Stimulated activated CD8-positive, alpha-beta memory T cell treated with anti-CD3 and anti-CD28 coated beads, Interleukin-15, amount 100 ng/mL, for 4 hours (primary cell): Measurements from ENCODE around the gene C21orf91.
"Not testable (repeated sequence)": the region's sequence is repeated elsewhere in the genome, so short reads cannot be mapped to it uniquely, and the experiment has no call there.

Experiments used
- DNase-seq, 2 donors: peaks; one replicate each; pipeline ENCODE4 v3.0.0-alpha.2; 2020; ENCODE audit warnings: low read depth in 2 of 2

The C21orf91 gene

DNA sequence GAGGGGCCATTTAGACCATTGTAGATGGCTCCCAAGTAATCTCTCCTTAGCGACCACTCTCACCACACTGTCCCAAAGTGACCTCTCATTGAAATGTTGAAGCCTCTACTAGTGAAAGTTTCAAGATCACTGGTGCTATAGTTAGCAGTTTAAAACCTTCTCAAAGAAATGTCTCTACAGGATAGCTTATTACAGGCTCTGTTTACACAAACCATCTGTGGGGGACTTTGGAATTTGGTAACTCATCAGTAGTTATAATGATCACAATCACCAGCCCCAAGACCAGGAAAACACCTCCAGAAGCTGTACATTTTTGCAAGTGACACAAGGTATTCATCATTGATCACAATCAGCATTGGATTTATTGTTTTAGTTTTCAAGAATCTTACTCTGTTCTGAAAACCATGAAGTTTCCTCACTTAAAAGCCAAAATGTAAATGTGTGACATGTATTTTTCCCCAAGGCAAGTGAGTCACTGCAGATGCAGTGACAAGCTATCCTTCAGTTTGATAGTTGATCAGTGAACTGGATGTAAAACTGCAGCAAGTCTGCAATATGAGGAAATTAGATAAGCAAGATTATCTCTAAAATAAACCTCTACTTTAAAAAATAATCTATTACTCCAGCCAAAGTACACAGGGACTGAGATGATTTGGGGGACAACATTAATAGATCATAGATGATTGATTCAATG is 41.9 kb downstream of the C21orf91 start:
- DNase-seq, result no peak

DNA sequence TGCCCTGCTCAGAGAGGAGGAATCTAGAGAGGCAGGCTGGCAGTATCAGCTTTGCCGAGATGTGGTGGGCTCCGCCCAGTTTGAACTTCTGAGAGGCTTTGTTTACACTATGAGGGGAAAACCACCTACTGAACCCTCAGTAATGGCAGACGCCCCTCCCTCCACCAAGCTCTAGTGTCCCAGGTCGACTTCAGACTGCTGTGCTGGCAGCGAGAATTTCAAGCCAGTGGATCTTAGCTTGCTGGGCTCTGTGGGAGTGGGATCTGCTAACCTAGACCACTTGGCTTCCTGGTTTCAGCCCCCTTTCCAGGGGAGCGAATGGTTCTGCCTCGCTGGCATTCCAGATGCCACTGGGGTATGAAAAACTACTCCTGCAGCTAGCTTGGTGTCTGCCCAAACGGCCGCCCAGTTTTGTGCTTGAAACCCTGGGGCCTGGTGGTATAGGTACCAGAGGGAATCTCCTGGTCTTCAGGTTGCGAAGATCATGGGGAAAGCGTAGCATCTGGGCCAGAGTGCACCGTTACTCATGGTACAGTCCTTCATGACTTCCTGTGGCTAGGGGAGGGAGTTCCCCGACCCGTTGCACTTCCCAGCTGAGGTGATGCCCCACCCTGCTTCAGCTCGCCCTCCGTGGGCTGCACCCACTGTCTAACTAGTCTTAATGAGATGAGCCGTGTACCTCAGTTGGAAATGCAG is 43.6 kb downstream of the C21orf91 start:
- DNase-seq, result peak; percentile 51 to 55

DNA sequence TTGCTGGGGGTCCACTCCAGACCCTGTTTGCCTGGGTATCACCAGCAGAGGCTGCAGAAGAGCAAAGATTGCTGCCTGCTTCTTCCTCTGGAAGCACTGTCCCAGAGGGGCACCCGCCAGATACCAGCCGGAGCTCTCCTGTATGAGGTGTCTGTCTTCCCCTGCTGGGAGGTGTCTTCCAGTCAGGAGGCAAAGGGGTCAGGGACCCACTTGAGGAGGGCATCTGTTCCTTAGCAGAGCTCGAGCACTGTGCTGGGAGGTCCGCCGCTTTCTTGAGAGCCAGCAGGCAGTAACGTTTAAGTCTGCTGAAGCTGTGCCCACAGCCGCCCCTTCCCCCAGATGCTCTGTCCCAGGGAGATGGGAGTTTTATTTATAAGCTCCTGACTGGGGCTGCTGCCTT is 44.1 kb downstream of the C21orf91 start:
- DNase-seq, result not testable (repeated sequence)

DNA sequence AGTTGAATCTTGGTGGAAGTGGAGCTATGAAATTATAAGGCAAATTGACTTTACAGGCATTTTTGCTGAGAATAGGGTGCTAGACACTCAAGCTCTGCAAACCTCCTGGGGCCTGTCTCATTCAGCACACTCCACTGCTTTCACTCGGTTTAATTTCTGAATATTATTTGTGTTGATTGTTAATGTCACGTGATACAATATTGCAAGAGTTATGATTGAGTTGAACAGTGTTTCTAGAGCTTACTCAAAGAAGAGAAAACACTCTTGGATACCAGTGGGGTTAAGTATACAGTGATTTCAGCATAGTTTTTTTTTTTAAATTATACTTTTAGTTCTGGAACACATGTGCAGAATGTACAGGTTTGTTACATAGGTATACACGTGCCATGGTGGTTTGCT is 49.7 kb downstream of the C21orf91 start:
- no peak for DNase-seq

DNA sequence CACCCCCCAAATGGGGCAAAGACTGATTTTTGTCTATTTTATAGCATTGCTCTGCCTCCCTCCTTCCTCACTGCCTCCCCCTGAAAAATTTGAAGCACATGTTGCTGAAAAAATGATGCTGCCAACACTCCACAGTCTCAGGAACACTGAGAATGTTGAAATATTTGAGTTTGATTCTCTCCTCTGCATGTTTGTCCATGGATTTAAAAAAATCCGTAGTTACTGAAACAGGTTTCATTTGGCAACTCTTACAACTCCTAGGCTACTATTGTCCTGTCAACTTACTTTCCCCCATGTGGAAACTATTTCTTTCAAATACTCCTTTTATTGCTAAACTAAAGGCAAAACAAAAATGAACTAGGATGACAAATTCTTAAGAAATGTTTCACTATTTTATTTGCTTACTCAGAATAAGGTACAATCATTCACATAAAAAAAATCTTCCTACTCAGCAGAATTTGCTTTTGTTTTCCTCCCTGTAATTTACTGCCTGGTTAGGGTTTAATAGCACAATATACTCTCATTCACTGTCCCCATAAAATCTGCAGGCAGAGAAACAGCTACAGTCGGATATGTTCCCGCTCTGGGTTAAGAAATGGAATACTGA is 50.2 kb downstream of the C21orf91 start:
- DNase-seq, result no peak

DNA sequence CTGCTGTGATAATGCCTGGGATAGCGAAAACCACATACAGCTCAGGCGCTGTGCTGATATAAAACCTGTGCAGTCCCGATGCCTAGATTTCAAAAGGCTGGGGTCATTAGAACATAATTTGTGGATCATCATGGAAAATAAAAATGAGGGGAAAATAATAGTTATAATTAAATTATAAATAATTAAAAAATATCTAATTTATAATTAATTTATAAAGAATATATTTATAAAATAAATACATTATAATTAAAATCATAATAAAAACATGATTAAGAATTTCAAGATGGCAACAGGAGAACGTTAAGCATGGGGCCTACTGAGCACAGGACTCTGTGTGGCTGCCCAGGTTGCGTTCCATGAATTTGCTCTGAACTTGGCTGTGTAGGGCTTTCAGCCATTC is 53.9 kb downstream of the C21orf91 start:
- DNase-seq, result no peak

DNA sequence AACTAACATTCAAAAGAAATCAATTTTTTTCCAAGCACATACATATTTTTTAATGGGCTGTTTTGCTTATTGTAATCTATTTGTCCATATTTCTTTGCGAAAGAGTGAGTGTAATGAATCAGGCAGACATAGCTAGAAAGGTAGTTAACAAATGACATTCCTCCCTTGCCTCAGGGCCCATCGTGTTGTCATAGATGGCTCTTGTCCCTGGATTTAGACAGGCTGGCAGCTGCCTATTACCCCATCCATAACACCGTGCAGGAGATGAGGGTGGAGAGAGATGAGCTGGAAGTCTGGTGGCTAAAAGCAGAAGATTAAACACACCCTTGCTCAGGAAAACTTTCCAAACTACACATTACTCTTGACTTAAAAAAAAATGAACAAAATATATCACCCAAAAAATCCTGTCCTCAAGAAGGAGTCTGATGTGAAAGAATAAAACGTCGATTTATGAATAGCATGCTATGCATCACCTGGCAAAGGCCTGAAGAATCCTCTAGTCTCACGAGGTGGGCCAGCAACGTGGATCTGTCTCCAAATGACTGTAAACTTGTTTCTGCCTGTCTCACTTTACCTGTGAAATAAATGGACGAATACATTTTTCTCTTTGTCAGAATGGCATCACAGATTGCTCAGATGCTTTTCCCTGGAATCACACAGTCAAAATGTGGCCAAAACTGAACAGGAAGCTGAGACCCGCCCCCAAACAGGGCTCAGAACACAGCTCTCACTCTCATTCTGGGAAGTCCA is 55.7 kb downstream of the C21orf91 start:
- no peak for DNase-seq

DNA sequence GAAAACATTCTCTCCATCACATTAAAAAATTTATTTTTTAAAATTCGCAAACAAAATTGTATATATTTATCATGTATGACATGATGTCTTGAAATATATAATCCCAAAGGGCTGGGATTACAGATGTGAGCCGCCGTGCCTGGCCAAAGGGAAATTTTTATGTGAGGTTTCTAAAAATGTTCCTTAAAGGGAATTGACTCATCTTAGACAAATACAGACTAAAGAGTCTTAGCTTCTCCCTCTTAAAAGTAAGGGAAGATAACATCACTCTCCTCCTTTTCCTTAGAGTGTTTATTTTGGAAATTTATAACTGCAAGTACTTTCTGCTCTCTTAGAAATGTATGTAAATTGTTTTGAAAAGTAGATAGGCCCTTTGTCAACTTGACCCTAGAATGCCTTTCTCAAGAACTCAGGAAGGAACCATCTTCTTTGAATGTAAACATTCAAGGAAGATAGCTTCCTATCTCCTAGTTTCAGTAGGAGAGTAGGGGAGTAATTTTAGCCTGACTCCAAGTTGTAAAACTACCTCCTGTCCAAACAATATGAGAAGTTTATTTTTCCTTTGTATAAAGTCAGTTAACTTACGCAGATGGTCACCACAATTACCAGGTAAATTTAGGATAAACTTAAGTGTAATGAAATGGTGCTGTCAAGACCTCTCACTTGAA is 59.5 kb downstream of the C21orf91 start:
- no peak for DNase-seq

DNA sequence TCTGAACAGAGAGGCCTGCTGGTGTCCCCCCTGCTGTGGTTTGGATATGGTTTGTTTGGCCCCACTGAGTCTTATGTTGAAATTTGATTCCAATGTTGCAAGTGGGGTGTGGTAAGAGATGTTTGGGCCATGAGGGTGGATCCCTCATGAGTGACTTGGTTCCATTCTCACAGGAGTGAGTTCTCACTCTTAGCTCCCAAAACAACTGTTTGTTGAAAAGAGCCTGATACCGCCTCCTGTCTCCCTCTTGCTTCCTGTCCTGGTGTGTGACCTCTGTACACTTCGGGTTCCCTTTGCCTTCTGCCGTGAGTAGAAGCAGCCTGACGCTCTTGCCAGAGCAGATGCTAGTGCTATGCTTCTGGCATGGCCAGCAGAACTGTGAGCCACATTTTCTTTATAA is 60.5 kb downstream of the C21orf91 start:
- no peak for DNase-seq

DNA sequence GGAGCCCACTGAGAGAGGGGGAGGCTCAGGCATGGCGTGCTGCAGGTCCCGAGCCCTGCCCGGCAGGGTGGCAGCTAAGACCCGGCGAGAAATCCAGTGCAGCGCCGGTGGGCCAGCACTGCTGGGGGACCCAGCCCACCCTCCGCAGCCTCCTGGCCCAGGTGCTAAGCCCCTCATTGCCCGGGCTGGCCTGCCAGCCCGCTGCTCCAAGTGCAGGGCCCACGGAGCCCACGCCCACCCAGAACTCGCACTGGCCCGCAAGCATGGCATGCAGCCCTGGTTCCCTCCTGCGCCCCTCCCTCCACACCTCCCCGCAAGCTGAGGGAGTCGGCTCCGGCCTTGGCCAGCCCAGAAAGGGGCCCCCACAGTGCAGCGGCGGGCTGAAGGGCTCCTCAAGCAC is 61.5 kb downstream of the C21orf91 start:
- DNase-seq, result no peak

DNA sequence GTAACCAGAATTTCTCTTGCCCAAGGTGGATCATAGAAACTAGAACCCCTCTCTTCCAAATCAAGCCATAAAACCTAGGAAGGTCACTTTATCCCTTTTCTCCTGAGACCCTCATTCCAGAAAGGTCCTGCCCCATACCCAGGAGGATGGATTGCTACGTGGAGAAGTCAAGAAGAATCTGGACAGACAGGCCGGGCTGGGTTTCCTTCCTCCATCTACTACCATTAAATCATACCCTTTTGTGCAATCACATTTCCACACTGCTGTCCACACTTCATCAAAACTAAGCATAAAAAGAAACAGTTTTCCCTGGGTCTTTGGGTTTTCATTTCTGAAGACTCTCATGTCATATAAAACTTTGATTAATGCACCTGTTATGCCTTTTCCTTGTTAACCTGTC is 65.4 kb downstream of the C21orf91 start:
- no peak for DNase-seq

DNA sequence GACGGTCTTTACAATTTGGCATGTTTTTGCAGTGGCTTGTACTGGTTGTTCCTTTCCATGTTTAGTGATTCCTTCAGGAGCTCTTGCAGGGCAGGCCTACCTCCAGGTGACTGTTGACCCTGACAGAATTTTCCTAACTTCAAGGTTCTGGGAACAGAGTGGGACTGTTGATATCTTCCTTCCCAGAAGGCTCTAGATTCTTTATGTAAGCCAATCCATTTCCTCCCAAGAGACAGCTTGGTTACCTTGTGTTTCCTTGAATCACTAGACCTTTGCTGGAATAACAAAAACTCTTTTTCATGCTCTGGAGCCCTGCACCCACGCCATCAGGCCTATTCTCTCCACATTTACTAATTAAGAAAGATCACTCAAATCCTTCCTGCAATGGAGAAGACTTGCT is 67.0 kb downstream of the C21orf91 start:
- no peak for DNase-seq

DNA sequence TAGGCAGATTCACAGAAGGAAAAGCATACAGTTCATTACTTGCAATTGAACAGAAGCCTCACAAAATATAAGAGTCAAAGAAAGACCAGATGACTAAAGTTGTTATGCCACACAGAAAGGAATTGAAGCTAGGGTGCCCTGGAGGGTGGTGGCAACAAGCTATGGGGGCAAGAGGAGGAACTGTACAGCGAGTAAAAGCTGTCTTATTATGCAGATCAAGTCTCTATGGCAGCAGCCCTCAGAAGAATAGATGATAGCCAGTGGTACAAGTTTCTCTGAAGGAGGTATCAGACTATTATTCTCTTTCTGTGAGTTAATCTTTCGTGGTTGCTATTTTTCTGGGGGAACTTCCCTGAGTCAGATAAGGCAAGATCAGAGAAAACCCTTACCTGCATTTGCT is 72.2 kb downstream of the C21orf91 start:
- DNase-seq, result no peak

DNA sequence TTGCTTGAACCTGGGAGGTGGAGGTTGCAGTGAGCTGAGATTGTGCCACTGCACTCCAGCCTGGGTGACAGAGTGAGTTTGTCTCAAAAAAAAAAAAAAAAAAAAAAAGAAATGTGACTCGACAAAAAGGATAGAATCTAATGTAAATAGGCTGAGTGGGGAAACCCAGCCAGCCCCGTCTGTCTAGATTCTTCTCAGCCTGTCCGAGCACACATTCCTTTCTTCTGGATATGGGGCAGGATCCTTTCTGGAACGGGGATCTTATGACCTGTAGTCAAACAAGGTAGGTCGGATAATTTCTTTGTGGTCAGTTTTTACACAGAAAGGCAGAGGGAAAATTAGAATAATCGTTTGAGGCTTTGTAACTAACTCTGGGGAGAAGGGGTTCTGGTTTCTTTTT is 74.1 kb downstream of the C21orf91 start:
- DNase-seq, result no peak

DNA sequence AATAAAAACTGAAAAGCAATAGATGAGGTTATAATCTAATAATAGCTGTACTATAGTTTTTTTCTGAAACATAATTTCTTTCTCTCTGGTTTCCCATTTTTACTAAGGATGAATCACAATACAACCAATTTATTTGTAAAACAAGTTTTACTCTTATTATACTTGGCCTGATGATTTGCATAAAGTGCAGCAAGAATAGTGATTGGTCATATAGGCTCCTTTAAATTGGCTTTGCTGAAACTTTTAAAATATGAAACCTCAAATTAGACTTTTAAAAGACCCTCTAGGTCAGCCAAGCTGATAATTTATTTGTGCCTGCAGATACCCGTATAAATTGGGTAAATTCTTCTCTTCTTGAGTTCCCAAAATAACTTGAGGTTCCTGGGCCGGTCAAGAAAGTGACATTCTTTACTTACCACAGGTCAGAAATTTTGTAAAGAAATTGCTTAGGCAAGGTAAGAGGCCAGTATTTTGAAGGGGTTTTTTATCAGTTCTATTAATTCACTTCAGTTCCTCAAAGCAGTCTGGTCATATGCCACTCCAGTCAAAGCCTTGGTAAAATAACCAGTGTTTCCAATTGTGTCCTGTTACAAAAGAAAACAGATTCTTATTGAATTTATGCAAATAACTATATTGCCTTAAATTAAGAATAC is 76.1 kb downstream of the C21orf91 start:
- DNase-seq, result no peak

DNA sequence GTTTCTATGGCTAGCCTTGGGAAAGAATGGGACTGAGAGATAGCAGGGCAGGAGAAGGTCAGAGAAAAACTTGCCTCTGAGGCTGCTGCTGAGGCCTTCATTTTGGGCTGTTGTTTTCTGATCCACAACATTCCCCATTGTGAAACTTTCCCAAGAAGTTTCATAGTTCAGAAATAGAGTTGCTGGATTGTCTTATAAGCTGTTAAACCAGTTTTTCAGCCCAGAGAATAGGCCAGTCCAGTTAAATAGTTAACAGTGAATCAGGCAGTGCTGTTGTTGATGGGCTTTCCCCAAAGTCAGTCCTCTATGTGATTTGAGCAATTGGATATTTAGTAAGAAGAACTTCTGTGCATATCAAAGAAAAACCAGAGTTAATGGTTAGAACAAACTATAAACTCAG is 77.0 kb downstream of the C21orf91 start:
- no peak for DNase-seq
